ENCODE measurements around the gene FZD1. TPM values are rescaled to one million over a fixed set of nuclear protein-coding genes. Genes with fewer than 3 reads are reported as not detected.

The FZD1 gene
- total and polyA plus RNA-seq, 2 experiments from 2014 or later = 11.2 to 14.9 TPM

DNA sequence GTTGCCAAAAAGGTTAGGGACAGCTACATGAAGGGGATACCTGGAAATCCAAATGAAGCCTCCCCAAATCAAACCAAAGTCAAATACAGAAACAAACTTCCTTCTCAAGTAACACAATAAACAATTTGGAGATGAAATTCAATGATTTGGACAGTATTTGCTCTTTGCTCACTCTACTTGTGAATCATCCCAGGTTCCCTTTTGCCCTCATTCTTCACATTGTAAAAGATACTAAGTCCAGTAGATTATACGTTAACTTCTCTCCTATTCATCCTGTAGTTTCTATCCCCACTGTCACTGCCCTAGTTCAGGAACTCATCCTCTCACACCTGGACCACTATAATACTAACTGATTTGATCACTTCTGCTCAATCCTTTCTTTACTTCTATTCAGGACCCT is 28.3 kb downstream of the FZD1 start:
- Histone ChIP-seq H3K4me1 (ENCODE audit: low read depth) (no peaks in the 10 kb centered on the region), H3K9me3 (ENCODE audit: low read depth) (no peaks in the 10 kb centered on the region), H3K4me3 (no peak overlapping the region), H3K27me3 (no peaks in the 10 kb centered on the region), H3K36me3 (no peaks in the 10 kb centered on the region), H3K27ac (no peak overlapping the region)
- TF ChIP-seq, protein P1, sequence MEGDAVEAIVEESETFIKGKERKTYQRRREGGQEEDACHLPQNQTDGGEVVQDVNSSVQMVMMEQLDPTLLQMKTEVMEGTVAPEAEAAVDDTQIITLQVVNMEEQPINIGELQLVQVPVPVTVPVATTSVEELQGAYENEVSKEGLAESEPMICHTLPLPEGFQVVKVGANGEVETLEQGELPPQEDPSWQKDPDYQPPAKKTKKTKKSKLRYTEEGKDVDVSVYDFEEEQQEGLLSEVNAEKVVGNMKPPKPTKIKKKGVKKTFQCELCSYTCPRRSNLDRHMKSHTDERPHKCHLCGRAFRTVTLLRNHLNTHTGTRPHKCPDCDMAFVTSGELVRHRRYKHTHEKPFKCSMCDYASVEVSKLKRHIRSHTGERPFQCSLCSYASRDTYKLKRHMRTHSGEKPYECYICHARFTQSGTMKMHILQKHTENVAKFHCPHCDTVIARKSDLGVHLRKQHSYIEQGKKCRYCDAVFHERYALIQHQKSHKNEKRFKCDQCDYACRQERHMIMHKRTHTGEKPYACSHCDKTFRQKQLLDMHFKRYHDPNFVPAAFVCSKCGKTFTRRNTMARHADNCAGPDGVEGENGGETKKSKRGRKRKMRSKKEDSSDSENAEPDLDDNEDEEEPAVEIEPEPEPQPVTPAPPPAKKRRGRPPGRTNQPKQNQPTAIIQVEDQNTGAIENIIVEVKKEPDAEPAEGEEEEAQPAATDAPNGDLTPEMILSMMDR (IDR thresholded peaks at IDR 0.05; ENCODE audit: low read depth, low read length) = no peak
- DNase-seq (ENCODE audit: low read depth in 1 of 2, low spot score in 1 of 2) = no peak

DNA sequence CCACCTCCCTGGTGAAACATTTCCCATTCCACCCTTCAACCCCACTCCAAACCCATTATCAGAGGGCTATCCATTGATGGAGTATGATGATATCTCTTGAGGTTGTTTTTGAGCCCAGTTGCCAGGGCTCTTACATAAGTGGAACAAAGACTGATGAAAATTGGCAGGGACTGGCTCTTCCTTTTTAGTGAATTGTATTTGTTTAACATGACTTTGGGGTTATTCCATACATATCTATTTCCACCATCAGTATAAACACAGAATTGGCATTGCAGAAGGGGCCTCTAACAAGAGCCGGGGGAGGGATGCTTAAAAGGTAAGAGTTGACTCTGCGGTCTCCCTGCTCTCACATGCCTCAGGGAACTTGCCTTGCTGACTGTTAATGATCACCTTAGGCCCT is 28.9 kb downstream of the FZD1 start:
- no peaks in the 10 kb centered on the region for H3K4me1 ChIP-seq (ENCODE audit: low read depth)
- H3K4me3 ChIP-seq = no peak overlapping the region
- H3K36me3 ChIP-seq = no peaks in the 10 kb centered on the region
- H3K27ac ChIP-seq = no peak overlapping the region
- no peaks in the 10 kb centered on the region for H3K9me3 ChIP-seq (ENCODE audit: low read depth)
- no peaks in the 10 kb centered on the region for H3K27me3 ChIP-seq
- DNase-seq (ENCODE audit: low read depth in 1 of 2, low spot score in 1 of 2) = no peak
- TF ChIP-seq, protein P1 (IDR thresholded peaks at IDR 0.05; ENCODE audit: low read depth, low read length) = no peak

DNA sequence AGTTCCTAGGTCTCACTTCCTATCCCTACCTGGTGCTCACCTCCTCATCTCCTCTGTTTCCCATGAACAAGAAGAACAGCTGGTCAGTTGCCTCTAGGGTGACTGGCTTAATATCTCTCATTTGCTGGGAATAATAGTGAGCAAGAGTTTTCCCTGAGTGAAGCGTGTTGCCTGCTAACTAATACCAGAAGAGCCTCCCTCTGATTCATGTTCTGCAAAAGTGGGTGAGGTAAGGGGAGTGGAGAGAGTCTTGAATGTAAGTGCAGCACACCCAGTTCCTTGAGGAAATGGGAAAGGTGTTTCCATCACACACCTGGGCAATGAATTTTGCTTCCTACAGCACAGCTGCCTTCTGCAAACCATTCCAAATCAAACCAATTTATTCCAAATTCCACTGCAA is 29.6 kb downstream of the FZD1 start:
- no peaks in the 10 kb centered on the region for H3K27me3 ChIP-seq
- H3K36me3 ChIP-seq = no peaks in the 10 kb centered on the region
- H3K9me3 ChIP-seq (ENCODE audit: low read depth) = no peaks in the 10 kb centered on the region
- TF ChIP-seq, protein P1 (IDR thresholded peaks at IDR 0.05; ENCODE audit: low read depth, low read length) = no peak
- H3K27ac ChIP-seq = no peak overlapping the region
- DNase-seq (ENCODE audit: low read depth in 1 of 2, low spot score in 1 of 2) = no peak
- no peaks in the 10 kb centered on the region for H3K4me1 ChIP-seq (ENCODE audit: low read depth)
- no peak overlapping the region for H3K4me3 ChIP-seq

DNA sequence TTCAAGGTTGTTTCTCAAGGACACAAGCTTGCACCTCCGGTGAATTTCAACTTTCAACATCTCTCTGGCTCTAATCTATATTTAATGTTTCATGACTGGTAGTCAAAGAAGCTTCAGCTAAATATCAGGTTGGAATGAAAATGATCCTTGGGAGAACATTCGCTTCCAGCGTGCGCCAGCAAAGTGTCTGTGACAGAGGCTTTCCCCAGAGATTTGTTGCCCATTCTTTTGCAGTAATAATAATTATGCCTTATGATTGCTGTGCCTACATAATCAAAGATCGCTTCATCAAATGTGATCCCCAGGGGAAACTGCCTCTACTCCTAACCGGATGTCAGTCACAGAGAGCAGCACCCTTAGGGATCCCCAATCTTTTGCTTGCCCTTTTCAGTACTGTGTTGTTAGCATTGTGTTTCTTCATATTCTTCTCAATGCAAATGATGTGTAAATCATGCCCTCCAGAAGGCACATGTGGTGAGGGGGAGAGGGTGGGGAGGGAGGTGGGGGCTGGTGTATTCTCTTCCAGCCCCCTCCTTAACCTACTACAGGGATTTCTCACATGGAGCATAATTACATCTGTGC is 30.5 kb downstream of the FZD1 start:
- H3K9me3 ChIP-seq (ENCODE audit: low read depth) = no peaks in the 10 kb centered on the region
- TF ChIP-seq, protein P1 (IDR thresholded peaks at IDR 0.05; ENCODE audit: low read depth, low read length) = no peak
- H3K4me3 ChIP-seq = no peak overlapping the region
- no peaks in the 10 kb centered on the region for H3K4me1 ChIP-seq (ENCODE audit: low read depth)
- no peaks in the 10 kb centered on the region for H3K27me3 ChIP-seq
- no peak for DNase-seq (ENCODE audit: low read depth in 1 of 2, low spot score in 1 of 2)
- H3K27ac ChIP-seq = no peak overlapping the region
- no peaks in the 10 kb centered on the region for H3K36me3 ChIP-seq

DNA sequence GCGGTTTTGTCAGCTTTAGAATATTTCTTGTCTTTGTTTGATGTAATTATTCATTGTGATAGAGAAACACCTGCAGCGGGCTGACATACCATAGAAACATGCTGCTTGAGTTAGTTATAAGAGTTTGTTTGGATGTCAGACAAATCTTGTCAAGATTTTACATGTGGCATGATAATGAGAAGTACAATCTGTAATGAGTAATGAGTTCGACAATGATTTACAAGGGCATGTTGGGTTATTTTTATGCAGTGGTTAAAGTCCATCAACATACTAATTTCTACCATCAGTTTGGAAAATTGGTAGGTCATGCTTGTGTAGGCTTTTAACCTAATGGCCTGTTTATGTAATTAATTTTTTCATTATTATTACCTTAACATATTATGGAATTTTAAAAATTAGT is 31.3 kb downstream of the FZD1 start:
- Histone ChIP-seq H3K27me3 (no peaks in the 10 kb centered on the region), H3K27ac (no peak overlapping the region), H3K4me3 (no peak overlapping the region), H3K9me3 (ENCODE audit: low read depth) (no peaks in the 10 kb centered on the region), H3K4me1 (ENCODE audit: low read depth) (no peaks in the 10 kb centered on the region), H3K36me3 (no peaks in the 10 kb centered on the region)
- DNase-seq (ENCODE audit: low read depth in 1 of 2, low spot score in 1 of 2) = no peak
- TF ChIP-seq, protein P1 (IDR thresholded peaks at IDR 0.05; ENCODE audit: low read depth, low read length) = no peak
